Skeletal muscle satellite cell (primary cell): ENCODE data around the gene GALC.

Experiments
- H3K27me3 ChIP-seq: 2 replicates; pipeline ENCODE4 v1.7.0; 2013; ENCODE audit warnings: low read length; ENCODE audit not compliant: control insufficient read depth, insufficient read depth
- H3K36me3 ChIP-seq: 2 replicates; pipeline ENCODE4 v1.7.0; 2013; ENCODE audit warnings: mild to moderate bottlenecking, control low read depth, low read length; ENCODE audit not compliant: insufficient read depth
- H3K4me1 ChIP-seq: 2 replicates; pipeline ENCODE4 v1.7.0; 2013; ENCODE audit warnings: low read length; ENCODE audit not compliant: control insufficient read depth, insufficient read depth
- H3K4me2 ChIP-seq: 2 replicates; pipeline ENCODE4 v1.7.0; 2013; ENCODE audit warnings: mild to moderate bottlenecking, low read length
- H3K4me3 ChIP-seq: 2 replicates; pipeline ENCODE4 v1.7.0; 2013; ENCODE audit warnings: low read length
- H3K9ac ChIP-seq: 2 replicates; pipeline ENCODE4 v1.7.0; 2013; ENCODE audit warnings: mild to moderate bottlenecking, low read depth, low read length, moderate library complexity
- H3K9me3 ChIP-seq: replicated peaks from 2 replicates; pipeline ENCODE4 v1.7.0; 2013; ENCODE audit warnings: mild to moderate bottlenecking, control low read depth, low read length

The GALC gene

GRCh38 chr14:87989221-87989955, 3.6 kb downstream of the GALC start:
- Histone ChIP-seq H3K4me1 (peaks cover 7% of the 10 kb centered on the region), H3K9ac (no peak overlapping the region)

GRCh38 chr14:87979689-87980088, 13.3 kb downstream of the GALC start:
- no peak overlapping the region for H3K4me3 ChIP-seq
- no peaks in the 10 kb centered on the region for H3K27me3 ChIP-seq
- no peaks in the 10 kb centered on the region for H3K4me1 ChIP-seq
- no peaks in the 10 kb centered on the region for H3K9me3 ChIP-seq
- H3K36me3 ChIP-seq = no peaks in the 10 kb centered on the region
- H3K4me2 ChIP-seq = no peak overlapping the region
- H3K9ac ChIP-seq = no peak overlapping the region

More at GRCh38 chr14:87989221-87989955, 3.6 kb downstream of the GALC start:
- Histone ChIP-seq H3K27me3 (no peaks in the 10 kb centered on the region), H3K36me3 (no peaks in the 10 kb centered on the region), H3K4me2 (no peak overlapping the region), H3K4me3 (no peak overlapping the region), H3K9me3 (no peaks in the 10 kb centered on the region)

GRCh38 chr14:87975636-87976035, 17.3 kb downstream of the GALC start:
- no peak overlapping the region for H3K4me3 ChIP-seq
- no peaks in the 10 kb centered on the region for H3K36me3 ChIP-seq
- H3K9ac ChIP-seq = no peak overlapping the region
- H3K9me3 ChIP-seq = no peaks in the 10 kb centered on the region
- H3K4me1 ChIP-seq = no peaks in the 10 kb centered on the region
- H3K27me3 ChIP-seq = no peaks in the 10 kb centered on the region
- H3K4me2 ChIP-seq = no peak overlapping the region

GRCh38 chr14:87971010-87971409, 22.0 kb downstream of the GALC start:
- Histone ChIP-seq H3K9me3 (no peaks in the 10 kb centered on the region), H3K36me3 (no peaks in the 10 kb centered on the region), H3K4me2 (no peak overlapping the region), H3K9ac (no peak overlapping the region), H3K4me3 (no peak overlapping the region), H3K27me3 (no peaks in the 10 kb centered on the region), H3K4me1 (no peaks in the 10 kb centered on the region)

- H3K36me3 ChIP-seq = no peaks in the 10 kb centered on the region
- no peaks in the 10 kb centered on the region for H3K9me3 ChIP-seq
- H3K4me2 ChIP-seq = no peak overlapping the region
- no peaks in the 10 kb centered on the region for H3K4me1 ChIP-seq
- H3K4me3 ChIP-seq = no peak overlapping the region
- no peaks in the 10 kb centered on the region for H3K27me3 ChIP-seq
- H3K9ac ChIP-seq = no peak overlapping the region
These were observed 25.5 kb downstream of the GALC start for GRCh38 chr14:87967496-87967895.

- H3K9me3 ChIP-seq = no peaks in the 10 kb centered on the region
- H3K4me2 ChIP-seq = no peak overlapping the region
- no peak overlapping the region for H3K9ac ChIP-seq
- no peaks in the 10 kb centered on the region for H3K27me3 ChIP-seq
- no peak overlapping the region for H3K4me3 ChIP-seq
- H3K4me1 ChIP-seq = no peaks in the 10 kb centered on the region
- H3K36me3 ChIP-seq = no peaks in the 10 kb centered on the region
These were observed 26.2 kb downstream of the GALC start for GRCh38 chr14:87966816-87967215.

- H3K4me1 ChIP-seq = no peaks in the 10 kb centered on the region
- H3K27me3 ChIP-seq = no peaks in the 10 kb centered on the region
- no peaks in the 10 kb centered on the region for H3K36me3 ChIP-seq
- no peak overlapping the region for H3K4me3 ChIP-seq
- H3K4me2 ChIP-seq = no peak overlapping the region
- no peak overlapping the region for H3K9ac ChIP-seq
- H3K9me3 ChIP-seq = no peaks in the 10 kb centered on the region
These were observed 31.7 kb downstream of the GALC start for GRCh38 chr14:87961246-87961645.

GRCh38 chr14:87960013-87960787, 32.8 kb downstream of the GALC start:
- Histone ChIP-seq H3K36me3 (no peaks in the 10 kb centered on the region), H3K9ac (no peak overlapping the region), H3K4me3 (no peak overlapping the region), H3K4me1 (no peaks in the 10 kb centered on the region), H3K27me3 (no peaks in the 10 kb centered on the region), H3K4me2 (no peak overlapping the region), H3K9me3 (no peaks in the 10 kb centered on the region)

GRCh38 chr14:87955501-87955900, 37.5 kb downstream of the GALC start:
- no peaks in the 10 kb centered on the region for H3K36me3 ChIP-seq
- H3K4me1 ChIP-seq = no peaks in the 10 kb centered on the region
- H3K4me2 ChIP-seq = no peak overlapping the region
- H3K9me3 ChIP-seq = no peaks in the 10 kb centered on the region
- no peaks in the 10 kb centered on the region for H3K27me3 ChIP-seq
- no peak overlapping the region for H3K4me3 ChIP-seq
- no peak overlapping the region for H3K9ac ChIP-seq

GRCh38 chr14:87952307-87953094, 40.5 kb downstream of the GALC start:
- Histone ChIP-seq H3K9ac (no peak overlapping the region), H3K4me1 (no peaks in the 10 kb centered on the region), H3K9me3 (no peaks in the 10 kb centered on the region), H3K4me2 (no peak overlapping the region), H3K36me3 (no peaks in the 10 kb centered on the region), H3K27me3 (no peaks in the 10 kb centered on the region), H3K4me3 (no peak overlapping the region)

- H3K27me3 ChIP-seq = no peaks in the 10 kb centered on the region
- H3K4me2 ChIP-seq = no peak overlapping the region
- no peaks in the 10 kb centered on the region for H3K36me3 ChIP-seq
- no peak overlapping the region for H3K9ac ChIP-seq
- no peaks in the 10 kb centered on the region for H3K4me1 ChIP-seq
- no peaks in the 10 kb centered on the region for H3K9me3 ChIP-seq
- no peak overlapping the region for H3K4me3 ChIP-seq
These were observed 47.9 kb downstream of the GALC start for GRCh38 chr14:87944987-87945604.
